H9 (cell line): ENCODE data around the gene ENOX2. TPM values are rescaled to one million over a fixed set of nuclear protein-coding genes. Genes with fewer than 3 reads are reported as not detected.

Source experiments
- DNase-seq: peaks from one replicate; pipeline ENCODE4 v3.0.0-alpha.2; 2017
- H2AFZ ChIP-seq: one replicate; pipeline ENCODE4 v1.6.1; 2013; ENCODE audit warnings: mild to moderate bottlenecking, low read length, control low read depth, moderate library complexity
- H2AK5ac ChIP-seq: 2 replicates; pipeline ENCODE4 v1.6.1; 2013; ENCODE audit warnings: low read length, control low read depth, mixed read lengths; ENCODE audit not compliant: insufficient read length
- H2BK120ac ChIP-seq: one replicate; pipeline ENCODE4 v1.6.1; 2013; ENCODE audit warnings: low read depth, mild to moderate bottlenecking, low read length, control low read depth, inconsistent platforms; ENCODE audit not compliant: poor library complexity, severe bottlenecking
- H2BK12ac ChIP-seq: 2 replicates; pipeline ENCODE4 v1.6.1; 2013; ENCODE audit warnings: low read length, control low read depth, mixed read lengths, low read depth; ENCODE audit not compliant: insufficient read length
- H2BK15ac ChIP-seq: 2 replicates; pipeline ENCODE4 v1.6.1; 2013; ENCODE audit warnings: low read depth, low read length, control low read depth
- H2BK20ac ChIP-seq: one replicate; pipeline ENCODE4 v1.6.1; 2013; ENCODE audit warnings: low read depth, mild to moderate bottlenecking, low read length, control low read depth, inconsistent platforms; ENCODE audit not compliant: poor library complexity, severe bottlenecking
- H2BK5ac ChIP-seq: 2 replicates; pipeline ENCODE4 v1.6.1; 2013; ENCODE audit warnings: low read length, control low read depth, mixed read lengths; ENCODE audit not compliant: insufficient read length
- H3K14ac ChIP-seq: 2 replicates; pipeline ENCODE4 v1.6.1; 2013; ENCODE audit warnings: low read length, control low read depth; ENCODE audit not compliant: insufficient read depth
- H3K18ac ChIP-seq: 2 replicates; pipeline ENCODE4 v1.6.1; 2013; ENCODE audit warnings: low read depth, mild to moderate bottlenecking, mixed read lengths, low read length, control low read depth; ENCODE audit not compliant: insufficient read length
- H3K23ac ChIP-seq: 2 replicates; pipeline ENCODE4 v1.6.1; 2013; ENCODE audit warnings: low read length, control low read depth, mixed read lengths, low read depth; ENCODE audit not compliant: insufficient read length
- H3K23me2 ChIP-seq: 2 replicates; pipeline ENCODE4 v1.6.1; 2013; ENCODE audit warnings: low read depth, mild to moderate bottlenecking, mixed read lengths, low read length, control low read depth; ENCODE audit not compliant: insufficient read length, poor library complexity, severe bottlenecking
- H3K27ac ChIP-seq: 2 replicates; pipeline ENCODE4 v1.5.1; 2013; ENCODE audit warnings: low read length, control low read depth, mixed read lengths, low read depth; ENCODE audit not compliant: insufficient read length
- H3K27me3 ChIP-seq: 2 replicates; pipeline ENCODE4 v1.6.1; 2013; ENCODE audit warnings: low read length, control low read depth, inconsistent platforms; ENCODE audit not compliant: insufficient read depth
- H3K4ac ChIP-seq: 2 replicates; pipeline ENCODE4 v1.6.1; 2013; ENCODE audit warnings: low read depth, mild to moderate bottlenecking, control low read depth, inconsistent platforms, low read length, moderate library complexity
- H3K4me1 ChIP-seq: 2 replicates; pipeline ENCODE4 v1.6.1; 2013; ENCODE audit warnings: low read length, control low read depth, inconsistent platforms; ENCODE audit not compliant: insufficient read depth
- H3K4me2 ChIP-seq: 2 replicates; pipeline ENCODE4 v1.6.1; 2013; ENCODE audit warnings: low read length, control low read depth, mixed read lengths; ENCODE audit not compliant: insufficient read length, insufficient read depth
- H3K56ac ChIP-seq: 2 replicates; pipeline ENCODE4 v1.6.1; 2013; ENCODE audit warnings: low read depth, mild to moderate bottlenecking, mixed read lengths, low read length, control low read depth; ENCODE audit not compliant: insufficient read length
- H3K79me1 ChIP-seq: 2 replicates; pipeline ENCODE4 v1.6.1; 2013; ENCODE audit warnings: low read depth, mild to moderate bottlenecking, moderate library complexity, low read length, control low read depth, inconsistent platforms; ENCODE audit not compliant: insufficient read depth, poor library complexity, severe bottlenecking
- H3K79me2 ChIP-seq: 2 replicates; pipeline ENCODE4 v1.6.1; 2013; ENCODE audit warnings: low read length, control low read depth, inconsistent platforms; ENCODE audit not compliant: insufficient read depth
- H3K9ac ChIP-seq: 2 replicates; pipeline ENCODE4 v1.6.1; 2013; ENCODE audit warnings: low read length, control low read depth, mixed read lengths; ENCODE audit not compliant: insufficient read length; ENCODE audit errors: extremely low read depth
- H3K9me3 ChIP-seq: one replicate; pipeline ENCODE4 v1.6.1; 2013; ENCODE audit warnings: low read depth, low read length, inconsistent platforms; ENCODE audit not compliant: control insufficient read depth
- H3T11ph ChIP-seq: one replicate; pipeline ENCODE4 v1.6.1; 2013; ENCODE audit warnings: mild to moderate bottlenecking, low read length, control low read depth, inconsistent platforms
- H4K20me1 ChIP-seq: one replicate; pipeline ENCODE4 v1.6.1; 2013; ENCODE audit not compliant: control insufficient read depth, insufficient read length, insufficient read depth
- H4K5ac ChIP-seq: 2 replicates; pipeline ENCODE4 v1.6.1; 2013; ENCODE audit warnings: low read depth, mild to moderate bottlenecking, mixed read lengths, low read length, control low read depth; ENCODE audit not compliant: insufficient read length
- H4K8ac ChIP-seq: replicated peaks from 2 replicates; pipeline ENCODE4 v1.6.1; 2013; ENCODE audit warnings: low read length, control low read depth, mixed read lengths, low read depth; ENCODE audit not compliant: insufficient read length
- H4K91ac ChIP-seq: 2 replicates; pipeline ENCODE4 v1.6.1; 2013; ENCODE audit warnings: low read depth, mild to moderate bottlenecking, moderate library complexity, mixed read lengths, low read length, control low read depth; ENCODE audit not compliant: insufficient read length
- H3K27ac Mint-ChIP-seq, 3 experiments: 2 replicates in 2 of 3; 3 replicates in 1 of 3; pipeline ENCODE4 v1.8.0; 2020 to 2021; ENCODE audit warnings: mixed read lengths in 3 of 3, mild to moderate bottlenecking in 1 of 3, moderate library complexity in 1 of 3
- H3K27me3 Mint-ChIP-seq: 2 replicates; pipeline ENCODE4 v1.8.0; 2021; ENCODE audit warnings: low read depth, mild to moderate bottlenecking, moderate library complexity, mixed read lengths
- H3K36me3 Mint-ChIP-seq, 3 experiments: 2 replicates in 2 of 3; 3 replicates in 1 of 3; pipeline ENCODE4 v1.8.0; 2020 to 2021; ENCODE audit warnings: low read depth in 3 of 3, mixed read lengths in 3 of 3; ENCODE audit not compliant: insufficient read depth in 1 of 3
- H3K4me1 Mint-ChIP-seq, 2 experiments: 2 replicates each; pipeline ENCODE4 v1.8.0; 2020; ENCODE audit warnings: mixed read lengths in 2 of 2
- H3K4me3 Mint-ChIP-seq, 2 experiments: 2 replicates in 1 of 2; 3 replicates in 1 of 2; pipeline ENCODE4 v1.8.0; 2020 to 2021; ENCODE audit warnings: mild to moderate bottlenecking in 2 of 2, mixed read lengths in 2 of 2, moderate library complexity in 1 of 2
- H3K9me3 Mint-ChIP-seq, 2 experiments: 2 replicates in 1 of 2; 3 replicates in 1 of 2; pipeline ENCODE4 v1.8.0; 2020; ENCODE audit warnings: mild to moderate bottlenecking in 2 of 2, mixed read lengths in 2 of 2, moderate library complexity in 1 of 2
- WGBS: extraction: QIAGEN DNeasy Blood & Tissue Kit; methylation state at CpG from one replicate; pipeline ENCODE4 v1.1.7; 2013; ENCODE audit warnings: missing lambda C conversion rate, low lambda C conversion rate, mixed read lengths; ENCODE audit not compliant: insufficient read length; ENCODE audit errors: extremely low coverage; 5-methylcytosine and 5-hydroxymethylcytosine counted together
- total RNA-seq: library from RNA; stranded (reverse); gene quantifications from 2 replicates; pipeline ENCODE4 v1.2.1, GENCODE V29; 2021
- TF ChIP-seq, protein P1 (sequence below): fragments of 200-600 bp; sonication (generic); conservative IDR thresholded peaks from 3 replicates; pipeline ENCODE4 v1.8.0; 2021; ENCODE audit warnings: antibody characterized with exemption, mild to moderate bottlenecking

The ENOX2 gene
- total RNA-seq, 1 experiment from 2014 or later, result 17.7 TPM

DNA sequence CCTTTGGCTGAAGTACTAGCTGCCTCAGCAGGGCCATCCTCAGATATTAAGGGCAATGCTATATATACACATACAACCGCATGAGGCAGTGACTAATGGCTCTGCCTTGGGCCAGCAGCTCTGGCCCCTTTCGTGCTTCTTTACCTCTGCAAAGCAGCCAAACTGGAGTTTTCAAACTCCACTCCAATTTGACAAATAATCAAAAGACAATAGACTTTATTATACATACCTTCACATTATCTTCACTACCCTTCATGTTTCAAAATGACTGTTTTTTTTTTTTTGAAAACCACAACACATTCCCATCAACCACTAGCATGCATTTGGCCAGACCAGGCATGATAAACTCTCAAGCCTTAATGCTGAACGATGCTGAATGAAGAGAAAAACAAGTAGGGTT lies 187.7 kb downstream of the ENOX2 start:
- Mint-ChIP-seq H3K36me3 (no peaks in the 10 kb centered on the region), H3K27me3 (0 out of 2 replicates have a peak, but pooled peaks cover 2% of the 10 kb centered on the region), H3K4me1 (peaks cover 36 to 49% of the 10 kb centered on the region in 2 experiments), H3K27ac (no peak overlapping the region), H3K9me3 (no peaks in the 10 kb centered on the region), H3K4me3 (no peak overlapping the region)
- H3K23ac ChIP-seq, result no peak overlapping the region
- H2BK20ac ChIP-seq, result no peak overlapping the region
- no peak overlapping the region for H3K9ac ChIP-seq
- H3K14ac ChIP-seq, result no peak overlapping the region
- no peak overlapping the region for H4K91ac ChIP-seq
- H3K79me2 ChIP-seq, result no peaks in the 10 kb centered on the region
- H2BK120ac ChIP-seq, result no peak overlapping the region
- no peaks in the 10 kb centered on the region; the same call in 1 of the 2 replicates for H3K27me3 ChIP-seq
- no peak overlapping the region for H3K18ac ChIP-seq
- no peak overlapping the region for H3K4me2 ChIP-seq
- TF ChIP-seq, protein P1, sequence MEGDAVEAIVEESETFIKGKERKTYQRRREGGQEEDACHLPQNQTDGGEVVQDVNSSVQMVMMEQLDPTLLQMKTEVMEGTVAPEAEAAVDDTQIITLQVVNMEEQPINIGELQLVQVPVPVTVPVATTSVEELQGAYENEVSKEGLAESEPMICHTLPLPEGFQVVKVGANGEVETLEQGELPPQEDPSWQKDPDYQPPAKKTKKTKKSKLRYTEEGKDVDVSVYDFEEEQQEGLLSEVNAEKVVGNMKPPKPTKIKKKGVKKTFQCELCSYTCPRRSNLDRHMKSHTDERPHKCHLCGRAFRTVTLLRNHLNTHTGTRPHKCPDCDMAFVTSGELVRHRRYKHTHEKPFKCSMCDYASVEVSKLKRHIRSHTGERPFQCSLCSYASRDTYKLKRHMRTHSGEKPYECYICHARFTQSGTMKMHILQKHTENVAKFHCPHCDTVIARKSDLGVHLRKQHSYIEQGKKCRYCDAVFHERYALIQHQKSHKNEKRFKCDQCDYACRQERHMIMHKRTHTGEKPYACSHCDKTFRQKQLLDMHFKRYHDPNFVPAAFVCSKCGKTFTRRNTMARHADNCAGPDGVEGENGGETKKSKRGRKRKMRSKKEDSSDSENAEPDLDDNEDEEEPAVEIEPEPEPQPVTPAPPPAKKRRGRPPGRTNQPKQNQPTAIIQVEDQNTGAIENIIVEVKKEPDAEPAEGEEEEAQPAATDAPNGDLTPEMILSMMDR, result no peak
- no peak overlapping the region for H2BK12ac ChIP-seq
- H3K56ac ChIP-seq, result no peak overlapping the region
- DNase-seq, result no peak
- no peaks in the 10 kb centered on the region for H4K20me1 ChIP-seq
- H3K23me2 ChIP-seq, result no peaks in the 10 kb centered on the region
- WGBS, result no CpG with 5 or more reads among the region's 3 CpGs
- no peaks in the 10 kb centered on the region for H3K79me1 ChIP-seq
- no peak overlapping the region for H4K8ac ChIP-seq
- no peak overlapping the region for H3K27ac ChIP-seq
- H4K5ac ChIP-seq, result no peak overlapping the region
- H2BK5ac ChIP-seq, result no peak overlapping the region
- H3K4me1 ChIP-seq, result peaks cover 4% of the 10 kb centered on the region; the same call in 1 of the 2 replicates
- H3T11ph ChIP-seq, result no peak overlapping the region
- H3K9me3 ChIP-seq, result no peaks in the 10 kb centered on the region
- H3K4ac ChIP-seq, result no peak overlapping the region
- H2AFZ ChIP-seq, result no peak overlapping the region
- no peak overlapping the region for H2AK5ac ChIP-seq
- H2BK15ac ChIP-seq, result no peak overlapping the region
